HG03520 (cell line): ENCODE results near the gene GDF3.
"Not testable (repeated sequence)": the region's sequence is repeated elsewhere in the genome, so short reads cannot be mapped to it uniquely, and the experiment has no call there.

Experiments
- ATAC-seq: cut with Tn5 transposase; IDR thresholded peaks from one replicate; pipeline ENCODE4 v1.9.1; 2021; ENCODE audit warnings: mild to moderate bottlenecking, moderate library complexity; ENCODE audit not compliant: unreplicated experiment

Gene GDF3

DNA sequence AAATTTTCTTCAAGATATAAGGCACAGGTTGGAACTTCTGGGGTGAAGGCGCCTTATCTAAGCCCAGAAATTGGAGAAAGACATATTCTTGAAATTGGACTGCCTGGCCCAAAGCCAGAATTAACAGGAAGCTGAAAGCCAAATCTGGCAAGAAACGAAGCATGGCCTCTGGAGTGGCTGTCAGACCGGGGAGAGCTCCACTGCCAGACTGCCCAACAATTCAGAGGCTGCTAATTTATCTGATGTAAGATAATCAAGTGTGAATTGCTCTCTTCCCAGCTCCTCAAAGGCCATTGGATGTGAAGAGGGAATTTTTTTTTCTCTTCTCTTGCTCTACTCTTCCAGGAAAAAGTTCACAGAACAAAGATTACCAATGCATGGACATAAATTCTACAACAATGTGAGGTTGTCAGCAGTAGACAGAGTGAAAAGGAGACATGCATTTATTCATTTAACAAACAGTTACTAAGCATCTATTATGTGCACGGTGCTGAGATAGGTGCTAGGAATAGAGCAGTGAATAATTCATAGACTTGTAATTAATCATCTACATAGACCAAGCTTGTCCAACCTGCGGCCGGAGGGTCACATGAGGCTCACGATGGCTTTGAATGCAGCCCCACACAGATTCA lies at the start of gene GDF3:
Gene GDF3 (minus strand): TSS at position 210 of the 632 bp plus-strand sequence. CDS start 47 bp downstream, at position 163.
- ATAC-seq, result no peak

DNA sequence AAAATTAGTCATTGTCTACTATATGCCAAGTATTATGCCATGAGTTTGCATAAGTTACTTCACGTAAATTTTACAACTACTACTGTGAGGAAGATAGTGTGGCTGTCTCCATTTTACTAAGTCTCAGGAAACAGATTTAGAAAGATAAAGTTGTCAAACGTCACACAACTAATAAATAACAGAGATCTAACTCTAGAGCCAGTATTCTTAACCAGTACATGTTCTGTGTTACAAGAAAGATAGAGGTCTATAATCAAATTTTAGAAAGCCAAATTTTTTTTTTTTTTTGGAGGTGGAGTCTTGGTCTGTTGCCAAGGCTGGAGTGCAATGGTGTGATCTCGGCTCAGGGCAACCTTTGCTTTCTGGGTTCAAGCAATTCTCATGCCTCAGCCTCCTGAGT lies 37.4 kb upstream of the GDF3 start:
- ATAC-seq, result no peak

DNA sequence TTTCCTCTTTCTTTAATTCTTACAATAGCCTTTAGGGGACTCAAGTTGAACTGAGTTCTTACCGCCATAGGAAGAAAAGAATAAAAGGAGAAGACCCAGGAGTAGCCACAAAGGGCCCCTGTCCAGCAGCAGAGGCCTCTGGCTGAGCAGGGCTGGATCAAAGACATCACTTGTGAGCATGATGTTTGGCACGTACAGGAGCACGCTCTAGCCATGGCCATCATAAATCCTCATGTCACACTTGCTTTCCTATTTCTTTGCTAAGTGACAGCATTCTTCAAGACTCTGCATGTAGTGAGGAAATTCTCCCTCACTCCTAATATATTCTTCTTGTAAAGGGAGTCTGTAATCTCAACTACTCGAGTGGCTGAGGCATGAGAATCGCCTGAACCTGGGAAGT lies 35.9 kb upstream of the GDF3 start:
- ATAC-seq, result no peak

DNA sequence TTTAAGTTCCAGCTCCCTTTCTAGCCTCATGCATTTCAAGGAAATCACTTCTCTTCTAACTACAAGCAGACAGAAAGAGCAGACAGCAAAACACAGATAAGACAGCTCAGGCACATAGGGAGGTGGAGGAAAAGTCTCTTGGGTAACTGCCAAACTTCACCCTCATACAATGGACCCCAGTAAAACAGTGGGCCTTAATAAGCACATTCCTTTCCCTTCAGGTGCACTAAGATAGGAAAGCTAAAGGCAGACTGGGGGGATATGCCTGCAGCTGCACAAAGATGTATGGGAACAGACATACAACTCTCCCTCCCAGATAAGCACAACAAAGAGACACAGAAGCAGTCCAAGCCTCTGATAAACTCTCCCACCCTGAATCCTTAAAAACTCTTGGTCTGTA lies 35.4 kb upstream of the GDF3 start:
- ATAC-seq, result not testable (repeated sequence)

DNA sequence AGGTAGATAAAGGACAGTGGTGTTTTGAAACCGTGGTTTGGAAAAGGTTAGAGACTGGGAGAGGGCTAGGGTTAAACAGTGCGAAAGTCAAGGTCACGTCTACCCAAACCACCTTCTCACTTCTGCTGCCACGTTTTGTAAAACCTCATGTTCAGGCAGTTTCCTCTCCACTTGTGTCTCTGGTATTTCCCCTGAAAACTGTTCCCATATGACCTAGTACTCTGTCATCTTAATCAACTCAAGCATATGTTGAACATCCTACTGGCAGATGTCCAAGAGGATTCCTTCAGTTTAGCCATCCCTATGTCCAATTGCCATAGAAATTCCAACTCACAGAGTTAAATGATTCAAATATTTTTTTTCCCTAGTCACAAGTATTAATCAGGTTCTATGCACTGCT lies 34.2 kb upstream of the GDF3 start:
- no peak for ATAC-seq

DNA sequence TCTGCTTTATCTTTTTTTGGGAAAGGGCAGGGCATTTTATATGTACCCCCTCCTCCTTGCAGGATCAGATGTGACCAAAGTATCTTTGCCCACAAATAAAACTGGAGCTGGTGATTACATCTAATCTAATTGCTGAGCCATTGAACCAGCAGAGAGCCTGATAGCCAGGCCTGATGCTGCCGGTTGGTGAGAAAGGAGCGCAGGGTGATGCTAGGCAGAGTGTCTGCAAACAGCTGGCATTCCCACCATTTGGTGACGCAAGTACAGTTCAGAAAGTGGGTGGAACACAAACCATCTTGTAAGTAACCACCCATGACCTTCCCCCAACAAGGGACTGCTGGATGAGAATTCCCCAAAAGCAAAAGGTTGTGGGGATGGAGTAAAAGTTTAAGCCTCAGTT lies 28.4 kb upstream of the GDF3 start:
- no peak for ATAC-seq

DNA sequence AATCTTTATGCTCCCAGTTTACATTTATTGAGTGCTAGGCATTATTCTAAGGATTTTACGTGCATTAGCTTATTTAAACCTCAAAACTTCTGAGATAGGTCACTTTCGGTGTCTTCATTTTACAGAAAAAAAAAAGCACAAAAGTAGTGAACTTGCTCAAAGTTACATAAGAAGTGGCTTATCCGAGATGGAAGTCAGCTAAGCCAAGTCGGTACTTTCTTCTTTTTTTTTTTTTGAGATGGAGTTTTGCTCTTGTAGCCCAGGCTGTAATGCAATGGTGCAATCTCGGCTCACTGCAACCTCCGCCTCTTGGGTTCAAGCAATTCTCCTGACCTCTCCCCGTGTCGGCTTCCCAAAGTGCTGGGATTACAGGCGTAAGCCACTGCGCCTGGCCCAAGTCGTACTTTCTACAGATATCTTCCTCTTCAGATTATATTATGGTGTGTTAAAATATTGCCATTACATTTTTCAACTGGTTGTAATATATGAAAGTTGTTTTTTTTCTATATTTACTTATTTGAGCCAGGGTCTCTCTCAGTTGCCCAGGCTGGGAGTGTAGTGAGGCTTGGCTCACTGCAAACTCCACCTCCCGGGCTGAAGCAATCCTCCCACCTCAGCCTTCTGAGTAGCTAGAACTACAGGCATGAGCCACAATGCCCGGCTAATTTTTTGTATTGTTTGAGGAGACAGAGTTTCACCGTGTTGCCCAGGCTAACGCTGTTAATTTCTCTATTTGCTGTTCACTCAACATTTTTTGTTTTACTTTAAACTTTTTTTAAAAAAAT lies 24.6 kb upstream of the GDF3 start:
- ATAC-seq, result no peak

DNA sequence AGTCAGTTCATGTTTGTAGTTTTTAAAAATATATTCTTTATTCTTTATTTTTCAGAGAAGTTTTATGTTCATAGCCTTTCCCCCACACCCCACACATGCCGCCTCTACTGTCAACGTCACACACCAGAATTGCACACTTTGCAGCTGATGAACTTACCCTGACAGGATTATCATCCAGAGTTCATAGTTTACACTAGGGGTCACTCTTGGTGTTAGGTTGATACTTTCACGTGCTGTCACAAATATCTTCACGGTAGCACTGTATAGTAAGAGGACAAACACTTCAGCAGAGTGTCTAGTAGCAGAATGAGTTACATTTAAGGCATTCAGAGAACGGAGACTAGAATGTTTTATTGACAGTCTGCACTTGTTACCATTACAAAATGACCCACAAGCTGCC lies 20.8 kb upstream of the GDF3 start:
- ATAC-seq, result no peak

DNA sequence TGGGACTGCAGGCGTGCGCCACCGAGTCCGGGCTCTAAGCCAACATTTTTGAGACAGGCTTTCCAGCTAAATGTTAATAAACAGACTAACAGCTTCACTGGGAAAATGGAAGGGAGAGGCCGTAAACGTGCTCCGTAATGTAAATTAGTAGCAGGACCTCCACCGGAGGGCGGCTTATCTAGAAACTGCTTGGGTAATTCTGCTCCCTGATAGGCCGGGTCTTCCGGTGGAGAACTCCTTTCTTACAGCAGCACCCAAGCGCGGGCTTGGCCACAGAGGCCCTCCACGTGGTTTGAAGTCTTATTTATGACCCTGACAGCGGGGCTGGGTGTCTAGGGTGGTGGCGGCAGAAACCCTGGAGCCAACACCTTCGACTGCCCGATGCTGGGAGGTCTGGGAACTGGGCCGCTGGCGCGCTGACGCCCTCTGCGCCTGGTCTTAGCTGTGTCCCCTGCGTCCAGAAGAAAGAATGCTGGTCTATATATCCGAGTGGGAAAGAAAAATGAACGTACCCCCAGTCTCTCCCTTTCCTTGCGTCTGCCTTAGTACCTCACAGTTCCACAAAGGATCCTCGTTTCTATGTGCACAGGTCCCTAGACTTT lies 17.4 kb upstream of the GDF3 start:
- no peak for ATAC-seq

DNA sequence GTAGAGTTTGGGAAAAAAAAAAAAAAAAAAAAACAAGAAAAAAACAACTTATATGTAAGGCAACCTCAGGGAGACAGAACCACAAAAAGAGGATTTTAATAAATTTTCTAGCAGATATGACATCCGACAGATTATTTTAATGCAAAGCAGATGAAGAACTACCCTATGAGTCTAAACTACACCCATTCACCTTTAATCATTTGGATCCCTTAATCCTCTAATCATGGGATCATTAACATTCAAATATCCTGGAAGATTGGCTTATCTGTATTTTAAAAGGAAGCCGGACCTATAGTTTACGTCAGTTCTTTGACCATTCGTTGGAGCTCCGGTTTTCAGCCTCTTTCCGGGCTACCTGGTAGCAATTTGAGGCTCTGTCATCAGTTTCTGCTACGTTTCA lies 15.6 kb upstream of the GDF3 start, which contains the start of gene DPPA3:
Gene DPPA3 (plus strand): TSS at position 301 of the 400 bp plus-strand sequence. CDS start 138 bp downstream, outside the sequence.
- no peak for ATAC-seq

DNA sequence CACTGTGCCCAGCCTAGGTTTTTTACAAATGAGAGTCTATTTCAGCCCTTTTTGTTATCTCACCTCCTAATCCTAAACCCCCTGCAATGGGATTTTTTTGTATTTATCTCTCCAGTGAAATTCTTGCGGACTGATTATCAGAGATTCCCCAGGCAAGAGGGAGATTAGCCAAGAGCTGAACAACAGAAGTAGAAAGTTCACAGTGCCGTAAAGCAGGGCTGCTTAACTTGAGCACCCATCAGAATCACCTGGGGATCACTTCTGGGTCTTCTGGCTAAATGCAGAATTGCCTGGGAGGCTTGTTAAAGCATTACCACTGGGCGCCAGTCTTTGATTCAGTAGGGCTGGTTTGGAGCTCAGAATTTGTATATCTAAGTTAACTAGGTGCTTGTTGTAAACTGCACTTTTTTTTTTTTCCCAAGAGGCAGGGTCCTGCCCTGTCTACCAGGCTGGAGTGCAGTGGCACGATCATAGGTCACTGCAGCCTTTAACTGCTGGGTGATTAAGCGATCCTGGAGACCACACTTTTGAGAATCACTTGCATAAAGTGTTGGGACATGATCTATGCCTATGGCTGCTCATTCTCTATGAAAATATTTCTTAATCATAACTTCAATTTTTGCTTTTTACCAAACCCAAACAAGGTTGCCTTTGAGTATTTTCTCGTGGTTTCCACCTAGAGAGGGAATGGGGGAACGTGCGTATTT lies 14.5 kb upstream of the GDF3 start:
- no peak for ATAC-seq

DNA sequence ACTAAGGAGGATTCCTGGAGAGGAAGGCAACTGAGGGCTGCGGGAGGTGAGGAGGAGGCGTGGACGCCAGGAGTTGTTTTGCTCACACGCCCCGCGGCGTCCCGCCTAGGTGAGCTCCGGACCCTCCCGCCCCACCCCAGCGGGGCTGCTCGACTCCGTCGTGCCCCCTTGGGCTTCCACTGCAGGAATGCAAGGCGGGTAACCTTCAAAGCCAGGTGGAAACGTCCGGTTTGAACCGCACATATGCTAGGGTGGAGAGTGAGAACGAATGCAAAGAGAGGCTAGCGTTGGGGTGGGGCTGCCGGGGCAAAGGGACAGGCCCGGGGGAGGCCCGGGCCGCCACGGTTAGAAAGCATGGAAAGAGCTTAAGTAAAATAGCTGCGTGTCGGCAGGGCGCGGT lies 10.3 kb upstream of the GDF3 start:
- no peak for ATAC-seq

DNA sequence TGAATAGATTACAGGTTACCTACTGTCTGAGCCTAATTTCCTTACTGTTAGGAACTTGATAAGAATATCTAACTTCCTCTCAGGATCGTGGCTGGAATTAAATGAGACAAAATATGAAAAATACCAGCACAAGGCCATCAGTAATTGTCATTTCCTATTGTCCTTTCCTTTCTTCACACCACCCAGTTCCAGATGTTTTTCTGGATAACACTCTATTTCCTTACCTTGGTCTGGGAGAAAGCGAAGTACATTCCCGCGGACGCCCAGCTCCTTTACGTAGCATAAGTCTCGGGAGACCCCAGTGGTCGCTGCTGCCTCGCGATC lies 376 bp downstream of the GDF3 start:
- no peak for ATAC-seq

DNA sequence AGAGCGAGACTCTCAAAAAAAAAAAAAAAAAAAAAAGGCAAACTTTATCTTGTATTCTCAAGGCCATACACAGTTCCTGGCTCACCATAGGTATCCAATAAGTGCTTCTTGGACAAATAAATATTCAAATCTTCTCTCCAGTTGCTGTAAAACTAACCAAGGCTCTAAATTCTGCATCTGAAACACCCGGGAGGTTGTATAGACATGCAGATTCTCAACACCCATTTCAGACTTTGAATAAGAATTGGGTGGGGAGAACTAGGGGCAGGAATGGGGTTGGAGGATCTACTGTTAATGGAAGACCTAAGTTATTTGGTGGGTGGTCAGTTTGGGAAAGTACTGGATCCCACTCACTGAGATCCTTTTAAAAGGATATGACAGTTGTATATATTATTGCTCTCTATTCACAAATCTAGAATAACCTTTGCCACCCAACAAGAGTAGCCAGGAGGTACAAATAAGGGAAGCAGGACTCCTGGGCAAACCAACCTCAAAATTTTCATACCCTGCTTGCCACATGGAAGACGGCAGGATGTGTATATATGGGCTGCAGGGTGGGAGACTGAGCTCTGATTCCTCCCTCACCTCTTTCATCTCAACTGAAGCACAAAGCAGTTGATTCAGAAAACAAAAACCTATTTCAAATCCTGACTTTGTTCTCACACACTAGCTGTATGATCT lies 879 bp downstream of the GDF3 start:
- no peak for ATAC-seq

DNA sequence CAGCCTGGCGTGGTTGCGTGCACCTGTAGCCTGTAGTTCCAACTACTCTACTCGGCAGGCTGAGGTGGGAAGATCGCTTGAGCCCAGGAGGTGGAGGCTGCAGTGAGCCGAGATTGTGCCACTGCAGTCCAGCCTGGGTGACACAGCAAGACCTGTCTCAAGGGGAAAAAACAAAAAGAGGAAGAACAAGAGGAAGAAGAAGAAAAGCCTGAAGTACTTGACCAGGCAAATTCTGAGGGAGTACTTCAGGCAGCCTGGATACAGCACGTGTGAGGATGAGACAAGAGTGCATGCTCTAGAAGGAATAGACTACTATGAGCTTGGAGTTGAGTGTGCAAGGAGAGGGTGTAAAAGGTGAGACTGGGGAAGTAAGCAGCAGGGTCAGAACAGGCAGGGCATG lies 1.8 kb downstream of the GDF3 start:
- no peak for ATAC-seq

DNA sequence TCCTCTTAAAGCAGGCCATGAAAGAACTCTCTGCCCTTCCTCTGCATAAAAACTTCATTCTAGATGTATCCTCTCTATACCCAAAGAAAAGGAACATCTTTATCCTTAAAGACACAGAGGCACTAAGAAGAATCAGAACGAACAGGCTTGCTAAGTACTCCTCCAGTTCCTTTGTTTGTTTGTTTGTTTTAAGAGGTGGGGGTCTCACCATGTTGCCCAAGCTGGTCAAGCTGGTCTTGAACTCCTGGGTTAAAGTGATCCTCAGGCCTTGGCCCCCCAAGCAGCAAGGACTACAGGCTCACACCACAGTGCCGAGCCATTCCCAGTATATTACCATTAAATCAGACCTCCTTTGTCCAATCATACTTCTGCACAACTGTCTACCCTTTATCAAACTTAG lies 14.0 kb downstream of the GDF3 start:
- ATAC-seq, result no peak

DNA sequence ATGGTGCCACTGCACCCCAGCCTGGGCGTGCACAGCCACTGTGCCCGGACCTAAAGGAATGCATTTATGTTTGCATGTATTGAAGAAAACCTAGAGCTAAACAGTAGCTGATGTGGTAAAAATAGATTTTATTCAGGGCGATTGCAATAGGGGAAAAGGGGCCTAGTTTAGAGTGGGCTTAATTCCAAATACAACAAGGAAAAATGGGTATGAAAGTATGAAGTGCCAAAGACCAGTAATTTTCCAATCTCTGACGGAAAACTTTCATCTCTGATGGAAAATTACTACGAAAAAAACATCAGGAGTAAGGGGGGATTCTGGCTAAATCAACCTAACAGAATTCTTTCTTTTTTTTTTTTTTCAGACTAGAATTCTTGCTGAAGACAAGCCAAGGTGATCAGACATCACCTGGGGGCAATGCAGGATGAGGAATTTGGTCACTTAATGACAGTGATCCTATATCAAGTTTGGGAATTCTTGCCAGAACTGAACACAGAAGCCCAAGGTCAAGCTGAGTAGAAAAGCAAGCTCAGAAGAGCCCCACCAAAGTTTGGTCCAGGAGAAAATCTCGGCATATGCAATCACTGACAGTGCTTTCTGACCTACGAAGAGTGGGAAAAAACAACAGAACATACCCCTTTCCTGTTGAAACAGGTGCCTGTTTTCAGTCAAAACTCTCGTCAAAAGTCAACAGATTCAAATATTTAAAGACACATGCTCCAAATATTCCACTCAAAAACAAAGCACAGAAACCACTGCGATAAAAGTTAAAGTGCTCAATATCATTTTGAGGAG lies 16.1 kb downstream of the GDF3 start:
- ATAC-seq, result no peak

DNA sequence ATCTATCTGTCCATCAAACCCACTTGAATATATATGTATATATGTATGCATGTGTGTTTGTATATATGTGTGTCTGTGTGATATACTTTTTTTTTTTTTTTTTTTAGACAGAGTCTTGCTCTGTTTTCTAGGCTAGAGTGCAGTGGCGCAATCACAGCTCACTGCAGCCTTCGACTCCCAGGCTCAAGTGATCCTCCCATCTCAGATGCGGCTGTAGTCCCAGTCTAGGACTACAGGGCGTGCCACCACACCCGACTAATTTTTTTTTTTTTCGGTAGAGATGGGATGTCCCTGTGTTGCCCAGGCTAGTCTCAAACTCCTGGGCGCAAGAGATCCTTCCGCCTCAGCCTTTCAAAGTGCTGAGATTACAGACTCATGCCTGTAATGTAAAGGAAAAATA lies 16.8 kb downstream of the GDF3 start:
- ATAC-seq, result no peak

DNA sequence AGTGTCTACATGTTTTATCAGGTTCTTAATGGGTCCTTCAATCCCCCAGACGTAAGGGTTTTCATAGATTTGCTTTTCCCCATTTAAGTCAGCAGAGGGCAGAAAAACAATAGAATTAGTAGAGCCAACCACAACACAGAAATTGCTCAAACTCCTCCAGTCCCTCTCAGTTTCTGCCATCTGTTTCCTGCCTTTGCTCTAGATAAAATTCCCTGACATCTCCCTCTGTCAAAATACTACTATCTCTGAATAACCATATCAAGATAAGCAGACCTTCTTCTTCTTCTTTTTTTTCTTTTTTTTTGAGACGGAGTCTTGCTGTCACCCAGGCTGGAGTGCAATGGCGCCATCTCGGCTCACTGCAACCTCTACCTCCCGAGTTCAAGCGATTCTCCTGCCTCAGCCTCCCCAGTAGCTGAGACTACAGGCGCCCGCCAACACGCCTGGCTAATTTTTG lies 18.1 kb downstream of the GDF3 start:
- ATAC-seq, result not testable (repeated sequence)

DNA sequence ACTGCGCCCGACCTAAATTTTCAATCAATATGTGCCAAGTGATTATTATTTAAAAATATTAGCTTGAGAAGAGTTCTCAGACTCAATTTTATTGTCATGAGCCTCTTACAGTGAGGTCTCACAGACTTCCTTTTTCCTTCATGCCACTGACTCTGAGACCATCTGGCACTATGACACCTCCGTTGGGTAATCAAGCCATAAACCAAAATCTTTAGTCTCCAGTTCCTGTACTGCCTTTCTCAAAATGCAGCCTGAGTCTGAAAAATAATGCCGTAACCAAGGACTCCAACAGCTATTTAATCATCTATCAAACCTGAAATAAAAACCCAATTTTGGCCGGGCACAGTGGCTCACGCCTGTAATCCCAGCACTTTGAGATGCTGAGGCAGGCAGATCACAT lies 20.1 kb downstream of the GDF3 start:
- ATAC-seq, result not testable (repeated sequence)
